ENCODE data around the gene ALOX15B. TPM values are rescaled to one million over a fixed set of nuclear protein-coding genes. Genes with fewer than 3 reads are reported as not detected.

ALOX15B gene
- total RNA-seq, 4 donors from 2014 or later: 0.15 to 1.0 (median 0.69) TPM

- in situ Hi-C loops (cut with MboI; ENCODE audit: low sequenced_read_pairs in 4 of 4): no loop called here
- ATAC-seq: no peak
- peaks cover 17 to 20% (median 19%) of the 10 kb centered on the region in 3 donors for H3K27me3 ChIP-seq
- no peak for DNase-seq
- TF ChIP-seq POLR2A (IDR thresholded peaks at IDR 0.05) (no peak), CTCF (IDR thresholded peaks at IDR 0.05 in 4 of 5, conservative IDR thresholded peaks at IDR 0.05 in 1 of 5) (no peak)
- no peaks in the 10 kb centered on the region for H3K36me3 ChIP-seq
- intact Hi-C loops (cut with DNase I; ENCODE audit: low total_unique reads): no loop called here
- H3K9me3 ChIP-seq: no peaks in the 10 kb centered on the region
- H3K4me1 ChIP-seq: peaks cover 8% of the 10 kb centered on the region in 2 donors
- no peak overlapping the region for H3K4me3 ChIP-seq
- H3K27ac ChIP-seq: no peak overlapping the region
These were observed 25.7 kb upstream of the ALOX15B start for GRCh38 chr17:8012996-8013640.

GRCh38 chr17:8013731-8014557 lies 24.9 kb upstream of the ALOX15B start:
- no peaks in the 10 kb centered on the region for H3K9me3 ChIP-seq
- intact Hi-C loops (cut with DNase I; ENCODE audit: low total_unique reads) (no loop called here), in situ Hi-C loops (cut with MboI; ENCODE audit: low sequenced_read_pairs in 4 of 4) (no loop called here)
- peaks cover 17 to 20% (median 19%) of the 10 kb centered on the region in 3 donors for H3K27me3 ChIP-seq
- no peak overlapping the region for H3K27ac ChIP-seq
- no peak for DNase-seq
- H3K4me1 ChIP-seq: peaks cover 8% of the 10 kb centered on the region in 2 donors
- no peak overlapping the region for H3K4me3 ChIP-seq
- no peak for TF ChIP-seq CTCF (IDR thresholded peaks at IDR 0.05 in 4 of 5, conservative IDR thresholded peaks at IDR 0.05 in 1 of 5)
- TF ChIP-seq POLR2A (IDR thresholded peaks at IDR 0.05): no peak
- no peaks in the 10 kb centered on the region for H3K36me3 ChIP-seq
- no peak for ATAC-seq

- DNase-seq (no peak), ATAC-seq (no peak)
- in situ Hi-C loops (cut with MboI; ENCODE audit: low sequenced_read_pairs in 4 of 4) (no loop called here), intact Hi-C loops (cut with DNase I; ENCODE audit: low total_unique reads) (no loop called here)
- TF ChIP-seq CTCF (IDR thresholded peaks at IDR 0.05 in 4 of 5, conservative IDR thresholded peaks at IDR 0.05 in 1 of 5) (no peak), POLR2A (IDR thresholded peaks at IDR 0.05) (no peak)
- Histone ChIP-seq H3K36me3 (no peaks in the 10 kb centered on the region), H3K27ac (no peak overlapping the region), H3K4me1 (peaks cover 8% of the 10 kb centered on the region in 2 donors), H3K4me3 (no peak overlapping the region), H3K9me3 (no peaks in the 10 kb centered on the region), H3K27me3 (peaks cover 17 to 20% (median 19%) of the 10 kb centered on the region in 3 donors)
These were observed 24.4 kb upstream of the ALOX15B start for GRCh38 chr17:8014558-8014850.

- DNase-seq (no peak), ATAC-seq (no peak)
- no peak for TF ChIP-seq CTCF (IDR thresholded peaks at IDR 0.05 in 4 of 5, conservative IDR thresholded peaks at IDR 0.05 in 1 of 5)
- TF ChIP-seq POLR2A (IDR thresholded peaks at IDR 0.05): no peak
- Histone ChIP-seq H3K4me1 (peaks cover 8% of the 10 kb centered on the region in 2 donors), H3K36me3 (no peaks in the 10 kb centered on the region), H3K27me3 (peaks cover 17 to 20% (median 19%) of the 10 kb centered on the region in 3 donors), H3K9me3 (no peaks in the 10 kb centered on the region), H3K27ac (no peak overlapping the region), H3K4me3 (peak overlapping the region; percentile 8 to 40 (median 33))
- in situ Hi-C loops (cut with MboI; ENCODE audit: low sequenced_read_pairs in 4 of 4): no loop called here
- intact Hi-C loops (cut with DNase I; ENCODE audit: low total_unique reads): no loop called here
These were observed 23.5 kb upstream of the ALOX15B start for GRCh38 chr17:8015236-8015956.

Data from gastrocnemius medialis (tissue), 4 donors.